HEK293 (cell line): ENCODE measurements around the gene TEAD3.

Source experiments
- TCF7L2 ChIP-seq: IDR thresholded peaks from 2 replicates; pipeline ENCODE4 v1.6.1; 2011; ENCODE audit warnings: low read depth, mild to moderate bottlenecking, inconsistent platforms, low read length, moderate library complexity, borderline replicate concordance
- ZNF132 ChIP-seq: fragments of 450-650 bp; formaldehyde crosslinking; IDR thresholded peaks from 2 replicates; pipeline ENCODE4 v1.5.1; 2017; ENCODE audit warnings: missing biosample characterization, missing genetic modification characterization, borderline replicate concordance
- ZNF146 ChIP-seq: fragments of 450-650 bp; formaldehyde crosslinking; IDR thresholded peaks from 2 replicates; pipeline ENCODE4 v1.5.1; 2016; ENCODE audit warnings: missing biosample characterization, missing genetic modification characterization
- ZNF184 ChIP-seq: fragments of 450-650 bp; IDR thresholded peaks from 2 replicates; pipeline ENCODE4 v1.5.1; 2018; ENCODE audit warnings: missing biosample characterization, mild to moderate bottlenecking, missing genetic modification characterization
- ZNF335 ChIP-seq: fragments of 450-650 bp; formaldehyde crosslinking; conservative IDR thresholded peaks from 2 replicates; pipeline ENCODE4 v1.5.1; 2016; ENCODE audit warnings: missing biosample characterization, missing genetic modification characterization
- ZNF394 ChIP-seq: fragments of 450-650 bp; formaldehyde crosslinking; IDR thresholded peaks from 2 replicates; pipeline ENCODE4 v1.5.1; 2016; ENCODE audit warnings: missing biosample characterization, missing genetic modification characterization, mild to moderate bottlenecking, moderate library complexity, borderline replicate concordance
- ZNF558 ChIP-seq: fragments of 450-650 bp; formaldehyde crosslinking; IDR thresholded peaks from 2 replicates; pipeline ENCODE4 v1.5.1; 2016; ENCODE audit warnings: missing biosample characterization, missing genetic modification characterization
- ZNF629 ChIP-seq: fragments of 450-650 bp; formaldehyde crosslinking; IDR thresholded peaks from 2 replicates; pipeline ENCODE4 v1.5.1; 2017; ENCODE audit warnings: missing biosample characterization, missing genetic modification characterization
- TF ChIP-seq, protein P1 (sequence below): fragments of 450-650 bp; formaldehyde crosslinking; IDR thresholded peaks from 2 replicates; pipeline ENCODE4 v1.5.1; 2016; ENCODE audit warnings: missing biosample characterization, missing genetic modification characterization

GRCh38 chr6:35470663-35471120 lies 26.2 kb downstream of the TEAD3 start:
- no peak for TF ChIP-seq ZNF558 (tag by site-specific recombination)
- no peak; the same call in none of the 2 replicates for TF ChIP-seq ZNF629
- TF ChIP-seq ZNF146 (tag by site-specific recombination): no peak
- no peak for TF ChIP-seq ZNF132 (tag by site-specific recombination)
- TF ChIP-seq, protein P1, sequence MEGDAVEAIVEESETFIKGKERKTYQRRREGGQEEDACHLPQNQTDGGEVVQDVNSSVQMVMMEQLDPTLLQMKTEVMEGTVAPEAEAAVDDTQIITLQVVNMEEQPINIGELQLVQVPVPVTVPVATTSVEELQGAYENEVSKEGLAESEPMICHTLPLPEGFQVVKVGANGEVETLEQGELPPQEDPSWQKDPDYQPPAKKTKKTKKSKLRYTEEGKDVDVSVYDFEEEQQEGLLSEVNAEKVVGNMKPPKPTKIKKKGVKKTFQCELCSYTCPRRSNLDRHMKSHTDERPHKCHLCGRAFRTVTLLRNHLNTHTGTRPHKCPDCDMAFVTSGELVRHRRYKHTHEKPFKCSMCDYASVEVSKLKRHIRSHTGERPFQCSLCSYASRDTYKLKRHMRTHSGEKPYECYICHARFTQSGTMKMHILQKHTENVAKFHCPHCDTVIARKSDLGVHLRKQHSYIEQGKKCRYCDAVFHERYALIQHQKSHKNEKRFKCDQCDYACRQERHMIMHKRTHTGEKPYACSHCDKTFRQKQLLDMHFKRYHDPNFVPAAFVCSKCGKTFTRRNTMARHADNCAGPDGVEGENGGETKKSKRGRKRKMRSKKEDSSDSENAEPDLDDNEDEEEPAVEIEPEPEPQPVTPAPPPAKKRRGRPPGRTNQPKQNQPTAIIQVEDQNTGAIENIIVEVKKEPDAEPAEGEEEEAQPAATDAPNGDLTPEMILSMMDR: no peak
- TF ChIP-seq TCF7L2: no peak
- TF ChIP-seq ZNF394: no peak
- TF ChIP-seq ZNF335 (tag by site-specific recombination): 0 out of 2 replicates have a peak, but pooled peaks have one; percentile 16
- no peak for TF ChIP-seq ZNF184 (tag by site-specific recombination)
